ENCODE results near the gene EXOSC7. TPM values are rescaled to one million over a fixed set of nuclear protein-coding genes. Genes with fewer than 3 reads are reported as not detected.

Gene EXOSC7
- total RNA-seq, 6 donors from 2014 or later: 35.8 to 55.5 (median 41.1) TPM

DNA sequence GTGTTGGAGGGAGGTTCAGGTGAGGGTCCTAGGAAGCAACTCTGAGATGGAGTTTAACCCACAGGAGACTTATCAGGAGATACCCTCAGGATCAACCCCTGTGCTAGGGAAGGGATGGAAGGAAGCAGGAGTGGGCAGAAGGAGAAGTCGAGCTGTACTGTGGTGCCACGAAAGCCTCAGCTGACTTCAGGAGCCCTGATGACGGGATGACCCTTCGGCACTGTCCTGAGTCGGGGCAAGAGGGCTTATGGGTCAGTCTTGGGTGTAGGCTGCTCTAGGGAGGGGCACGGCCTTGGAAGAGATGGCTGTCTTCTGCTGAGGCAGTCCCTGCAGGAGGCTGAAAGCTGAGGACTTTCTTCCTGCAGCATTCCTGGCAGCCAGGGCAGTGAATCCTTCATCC is 57.7 kb downstream of the EXOSC7 start:
- DNase-seq (peak in 1 of 2 donors; percentile 44), ATAC-seq (ENCODE audit: low FRiP score in 2 of 2) (no peak)
- peak overlapping the region; percentile 73 to 78 (median 74) for H3K27ac ChIP-seq
- no peaks in the 10 kb centered on the region for H3K27me3 ChIP-seq
- TF ChIP-seq, protein P1, sequence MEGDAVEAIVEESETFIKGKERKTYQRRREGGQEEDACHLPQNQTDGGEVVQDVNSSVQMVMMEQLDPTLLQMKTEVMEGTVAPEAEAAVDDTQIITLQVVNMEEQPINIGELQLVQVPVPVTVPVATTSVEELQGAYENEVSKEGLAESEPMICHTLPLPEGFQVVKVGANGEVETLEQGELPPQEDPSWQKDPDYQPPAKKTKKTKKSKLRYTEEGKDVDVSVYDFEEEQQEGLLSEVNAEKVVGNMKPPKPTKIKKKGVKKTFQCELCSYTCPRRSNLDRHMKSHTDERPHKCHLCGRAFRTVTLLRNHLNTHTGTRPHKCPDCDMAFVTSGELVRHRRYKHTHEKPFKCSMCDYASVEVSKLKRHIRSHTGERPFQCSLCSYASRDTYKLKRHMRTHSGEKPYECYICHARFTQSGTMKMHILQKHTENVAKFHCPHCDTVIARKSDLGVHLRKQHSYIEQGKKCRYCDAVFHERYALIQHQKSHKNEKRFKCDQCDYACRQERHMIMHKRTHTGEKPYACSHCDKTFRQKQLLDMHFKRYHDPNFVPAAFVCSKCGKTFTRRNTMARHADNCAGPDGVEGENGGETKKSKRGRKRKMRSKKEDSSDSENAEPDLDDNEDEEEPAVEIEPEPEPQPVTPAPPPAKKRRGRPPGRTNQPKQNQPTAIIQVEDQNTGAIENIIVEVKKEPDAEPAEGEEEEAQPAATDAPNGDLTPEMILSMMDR (IDR thresholded peaks at IDR 0.05): no peak
- TF ChIP-seq POLR2A (IDR thresholded peaks at IDR 0.05) (no peak), POLR2AphosphoS5 (IDR thresholded peaks at IDR 0.05) (no peak), EP300 (IDR thresholded peaks at IDR 0.05) (no peak)
- WGBS, 2 donors: 41 to 57% methylated on average over 6 of the region's 6 CpGs
- H3K4me1 ChIP-seq: peaks cover 42 to 66% (median 45%) of the 10 kb centered on the region in 4 donors
- no peak overlapping the region for H3K4me3 ChIP-seq
- H3K9me3 ChIP-seq: no peaks in the 10 kb centered on the region
- H3K36me3 ChIP-seq: peaks cover 0 to 10% (median 0%) of the 10 kb centered on the region in 4 donors

DNA sequence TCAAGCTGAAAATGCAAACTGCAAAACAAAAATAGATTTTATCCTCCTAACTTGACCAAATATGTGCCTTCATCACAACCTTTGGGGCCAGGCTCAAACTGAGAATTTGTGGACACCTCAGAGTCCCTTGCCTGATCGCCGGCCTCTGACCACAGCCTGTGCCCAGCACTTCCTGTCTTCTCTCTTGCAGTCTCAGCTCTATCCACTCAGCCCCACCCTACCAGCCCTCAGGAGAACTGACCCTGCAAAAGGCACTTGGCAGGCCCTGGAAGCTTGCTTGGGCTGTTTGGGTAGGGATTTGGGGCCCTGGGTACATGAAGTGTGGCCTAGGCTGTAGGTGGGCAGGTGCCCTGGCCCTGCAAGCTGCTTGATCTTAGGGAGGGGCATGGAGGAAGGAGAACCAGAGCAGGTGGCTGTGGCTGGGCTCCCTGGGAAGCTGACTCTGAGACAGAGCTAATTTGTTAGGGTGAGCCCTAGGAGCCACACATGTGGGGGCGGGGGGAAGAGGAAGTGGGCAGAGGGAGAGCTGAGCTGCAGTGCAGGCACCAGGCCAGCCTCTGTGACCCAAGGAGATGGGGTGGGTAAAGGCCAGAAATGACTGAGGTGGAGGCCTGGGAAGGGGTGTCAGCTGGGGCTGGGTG is 58.7 kb downstream of the EXOSC7 start:
- ATAC-seq (ENCODE audit: low FRiP score in 2 of 2) (peak; percentile 74 to 75), DNase-seq (peak in 1 of 2 donors; percentile 81)
- Histone ChIP-seq H3K27me3 (no peaks in the 10 kb centered on the region), H3K36me3 (peaks cover 0 to 10% (median 0%) of the 10 kb centered on the region in 4 donors), H3K4me3 (peak overlapping the region in 1 of 4 donors; percentile 40), H3K9me3 (no peaks in the 10 kb centered on the region), H3K27ac (peak overlapping the region; percentile 73 to 78 (median 74)), H3K4me1 (peaks cover 42 to 61% (median 44%) of the 10 kb centered on the region in 4 donors)
- 29 to 31% methylated on average over 3 of the region's 3 CpGs for WGBS, 2 donors
- no peak for TF ChIP-seq EP300 (IDR thresholded peaks at IDR 0.05)
- TF ChIP-seq POLR2A (IDR thresholded peaks at IDR 0.05): peak in 1 of 4 donors; percentile 25

DNA sequence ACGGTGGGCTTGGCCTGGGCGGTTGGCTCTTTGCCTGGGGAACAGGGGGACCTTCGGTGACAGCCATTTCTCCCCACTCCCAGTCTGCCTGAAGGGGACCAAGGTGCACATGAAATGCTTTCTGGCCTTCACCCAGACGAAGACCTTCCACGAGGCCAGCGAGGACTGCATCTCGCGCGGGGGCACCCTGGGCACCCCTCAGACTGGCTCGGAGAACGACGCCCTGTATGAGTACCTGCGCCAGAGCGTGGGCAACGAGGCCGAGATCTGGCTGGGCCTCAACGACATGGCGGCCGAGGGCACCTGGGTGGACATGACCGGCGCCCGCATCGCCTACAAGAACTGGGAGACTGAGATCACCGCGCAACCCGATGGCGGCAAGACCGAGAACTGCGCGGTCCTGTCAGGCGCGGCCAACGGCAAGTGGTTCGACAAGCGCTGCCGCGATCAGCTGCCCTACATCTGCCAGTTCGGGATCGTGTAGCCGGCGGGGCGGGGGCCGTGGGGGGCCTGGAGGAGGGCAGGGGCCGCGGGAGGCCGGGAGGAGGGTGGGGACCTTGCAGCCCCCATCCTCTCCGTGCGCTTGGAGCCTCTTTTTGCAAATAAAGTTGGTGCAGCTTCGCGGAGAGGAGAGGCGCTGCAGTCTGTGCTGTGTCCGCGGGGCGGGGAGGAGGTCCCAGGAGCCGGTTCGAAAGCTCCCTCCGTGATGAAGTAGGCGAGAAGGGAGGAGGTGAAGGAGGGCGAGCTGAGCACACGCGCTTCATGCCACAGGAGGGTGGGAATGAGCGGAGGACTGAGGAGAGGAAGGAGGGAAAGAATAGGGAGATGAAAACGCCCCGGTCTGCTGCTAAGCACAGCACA is 59.6 kb downstream of the EXOSC7 start:
- no peaks in the 10 kb centered on the region for H3K9me3 ChIP-seq
- ATAC-seq (ENCODE audit: low FRiP score in 2 of 2): peak in 1 of 2 donors; percentile 55
- WGBS, 2 donors: 27 to 43% methylated on average over 21 to 39 of the region's 64 CpGs
- peak in 1 of 2 donors; percentile 88 for DNase-seq
- peaks cover 0 to 10% (median 0%) of the 10 kb centered on the region in 4 donors for H3K36me3 ChIP-seq
- TF ChIP-seq POLR2AphosphoS5 (IDR thresholded peaks at IDR 0.05): no peak
- TF ChIP-seq POLR2A (IDR thresholded peaks at IDR 0.05): no peak
- TF ChIP-seq, protein P1 (IDR thresholded peaks at IDR 0.05): no peak
- no peak for TF ChIP-seq EP300 (IDR thresholded peaks at IDR 0.05)
- peak overlapping the region in 3 of 4 donors; percentile 12 to 41 (median 40) for H3K4me3 ChIP-seq
- peak overlapping the region; percentile 73 to 78 (median 74) for H3K27ac ChIP-seq
- H3K4me1 ChIP-seq: peaks cover 34 to 52% (median 38%) of the 10 kb centered on the region in 4 donors
- H3K27me3 ChIP-seq: no peaks in the 10 kb centered on the region

DNA sequence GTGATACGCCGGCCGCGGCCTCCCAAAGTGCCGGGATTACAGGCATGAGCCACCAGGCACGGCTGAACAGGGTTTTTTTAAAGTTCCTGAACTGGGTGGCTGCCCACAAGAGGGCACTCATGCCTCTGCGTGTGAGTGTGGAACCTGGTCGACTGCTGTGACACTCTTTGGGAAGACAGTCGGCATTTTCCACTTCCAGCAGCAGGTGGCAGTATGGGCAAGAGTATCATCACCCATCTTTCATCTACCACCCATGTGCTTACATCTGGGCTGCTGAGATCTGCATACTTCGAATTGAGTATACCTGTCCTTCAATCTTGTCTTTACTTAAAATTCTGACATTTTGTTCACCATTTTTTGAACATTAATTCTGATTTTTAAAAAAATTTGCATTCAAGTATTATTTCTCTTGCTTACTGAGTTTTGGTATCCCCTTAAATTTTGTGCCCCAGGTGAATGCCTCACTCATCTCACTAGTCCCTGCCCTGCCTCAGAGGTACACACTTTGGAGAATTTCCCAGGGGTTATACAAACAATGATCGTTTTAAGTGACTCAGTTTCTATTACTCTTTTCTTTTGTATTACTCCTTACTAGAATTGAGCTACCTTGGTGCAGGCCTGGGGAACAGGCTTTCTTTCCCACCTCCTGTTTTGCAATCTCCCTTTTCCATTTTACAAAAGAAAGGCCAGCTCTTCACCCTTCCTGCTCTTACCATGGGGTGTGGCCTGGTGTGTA is 61.8 kb downstream of the EXOSC7 start:
- Histone ChIP-seq H3K36me3 (no peaks in the 10 kb centered on the region), H3K27me3 (no peaks in the 10 kb centered on the region), H3K4me3 (no peak overlapping the region), H3K9me3 (no peaks in the 10 kb centered on the region), H3K27ac (peak overlapping the region in 1 of 4 donors; percentile 73), H3K4me1 (peaks cover 35 to 54% (median 37%) of the 10 kb centered on the region in 4 donors)
- 2% methylated on average over 7 to 11 of the region's 11 CpGs for WGBS, 2 donors
- peak; percentile 71 to 96 for DNase-seq
- TF ChIP-seq, protein P1 (IDR thresholded peaks at IDR 0.05): peak; percentile 92 to 97 (median 96)
- TF ChIP-seq POLR2AphosphoS5 (IDR thresholded peaks at IDR 0.05): peak in 1 of 2 donors; percentile 54
- TF ChIP-seq EP300 (IDR thresholded peaks at IDR 0.05): no peak
- peak; percentile 87 to 91 for ATAC-seq (ENCODE audit: low FRiP score in 2 of 2)
